ENCODE data around the gene SPAG16.

DNA sequence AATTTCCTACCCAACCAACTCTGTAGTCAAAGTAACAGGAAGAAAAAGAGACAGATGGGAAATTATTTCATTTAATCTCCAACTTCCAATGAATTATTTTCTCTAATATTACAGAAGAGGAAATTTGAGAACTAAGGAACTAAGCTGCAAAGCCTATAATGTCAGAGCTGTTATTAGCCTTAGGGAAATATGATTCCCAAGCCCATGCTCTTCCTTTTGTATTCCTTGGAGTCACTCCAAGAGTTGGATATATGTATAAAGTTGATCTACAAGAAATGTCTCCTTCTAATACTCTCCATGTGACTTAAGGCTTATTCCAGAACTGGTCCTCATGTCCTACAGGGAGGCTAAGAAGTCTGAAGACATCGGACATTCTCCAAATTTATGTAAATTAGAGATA is 1095.0 kb downstream of the SPAG16 start:
- no peak for TF ChIP-seq RXRA (IDR thresholded peaks at IDR 0.05; ENCODE audit: borderline replicate concordance, low read depth)
- TF ChIP-seq, protein P1, sequence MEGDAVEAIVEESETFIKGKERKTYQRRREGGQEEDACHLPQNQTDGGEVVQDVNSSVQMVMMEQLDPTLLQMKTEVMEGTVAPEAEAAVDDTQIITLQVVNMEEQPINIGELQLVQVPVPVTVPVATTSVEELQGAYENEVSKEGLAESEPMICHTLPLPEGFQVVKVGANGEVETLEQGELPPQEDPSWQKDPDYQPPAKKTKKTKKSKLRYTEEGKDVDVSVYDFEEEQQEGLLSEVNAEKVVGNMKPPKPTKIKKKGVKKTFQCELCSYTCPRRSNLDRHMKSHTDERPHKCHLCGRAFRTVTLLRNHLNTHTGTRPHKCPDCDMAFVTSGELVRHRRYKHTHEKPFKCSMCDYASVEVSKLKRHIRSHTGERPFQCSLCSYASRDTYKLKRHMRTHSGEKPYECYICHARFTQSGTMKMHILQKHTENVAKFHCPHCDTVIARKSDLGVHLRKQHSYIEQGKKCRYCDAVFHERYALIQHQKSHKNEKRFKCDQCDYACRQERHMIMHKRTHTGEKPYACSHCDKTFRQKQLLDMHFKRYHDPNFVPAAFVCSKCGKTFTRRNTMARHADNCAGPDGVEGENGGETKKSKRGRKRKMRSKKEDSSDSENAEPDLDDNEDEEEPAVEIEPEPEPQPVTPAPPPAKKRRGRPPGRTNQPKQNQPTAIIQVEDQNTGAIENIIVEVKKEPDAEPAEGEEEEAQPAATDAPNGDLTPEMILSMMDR (IDR thresholded peaks at IDR 0.05), result no peak
- TF ChIP-seq, protein P2, sequence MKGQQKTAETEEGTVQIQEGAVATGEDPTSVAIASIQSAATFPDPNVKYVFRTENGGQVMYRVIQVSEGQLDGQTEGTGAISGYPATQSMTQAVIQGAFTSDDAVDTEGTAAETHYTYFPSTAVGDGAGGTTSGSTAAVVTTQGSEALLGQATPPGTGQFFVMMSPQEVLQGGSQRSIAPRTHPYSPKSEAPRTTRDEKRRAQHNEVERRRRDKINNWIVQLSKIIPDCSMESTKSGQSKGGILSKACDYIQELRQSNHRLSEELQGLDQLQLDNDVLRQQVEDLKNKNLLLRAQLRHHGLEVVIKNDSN (IDR thresholded peaks at IDR 0.05; ENCODE audit: borderline replicate concordance, low read depth), result no peak
- TF ChIP-seq TCF12 (IDR thresholded peaks at IDR 0.05), result no peak
- TF ChIP-seq, protein P3, sequence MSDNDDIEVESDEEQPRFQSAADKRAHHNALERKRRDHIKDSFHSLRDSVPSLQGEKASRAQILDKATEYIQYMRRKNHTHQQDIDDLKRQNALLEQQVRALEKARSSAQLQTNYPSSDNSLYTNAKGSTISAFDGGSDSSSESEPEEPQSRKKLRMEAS (IDR thresholded peaks at IDR 0.05; ENCODE audit: low read depth), result no peak
- TF ChIP-seq EZH2phosphoT487 (IDR thresholded peaks at IDR 0.05; ENCODE audit: borderline replicate concordance, low read depth), result no peak
